ENCODE results near the gene OR6X1. TPM values are rescaled to one million over a fixed set of nuclear protein-coding genes. Genes with fewer than 3 reads are reported as not detected.

The OR6X1 gene
- total and polyA plus RNA-seq, 9 of the 15 experiments (the other 6 are each of a cell fraction or from before 2014, with no cell fraction given) = not detected

DNA sequence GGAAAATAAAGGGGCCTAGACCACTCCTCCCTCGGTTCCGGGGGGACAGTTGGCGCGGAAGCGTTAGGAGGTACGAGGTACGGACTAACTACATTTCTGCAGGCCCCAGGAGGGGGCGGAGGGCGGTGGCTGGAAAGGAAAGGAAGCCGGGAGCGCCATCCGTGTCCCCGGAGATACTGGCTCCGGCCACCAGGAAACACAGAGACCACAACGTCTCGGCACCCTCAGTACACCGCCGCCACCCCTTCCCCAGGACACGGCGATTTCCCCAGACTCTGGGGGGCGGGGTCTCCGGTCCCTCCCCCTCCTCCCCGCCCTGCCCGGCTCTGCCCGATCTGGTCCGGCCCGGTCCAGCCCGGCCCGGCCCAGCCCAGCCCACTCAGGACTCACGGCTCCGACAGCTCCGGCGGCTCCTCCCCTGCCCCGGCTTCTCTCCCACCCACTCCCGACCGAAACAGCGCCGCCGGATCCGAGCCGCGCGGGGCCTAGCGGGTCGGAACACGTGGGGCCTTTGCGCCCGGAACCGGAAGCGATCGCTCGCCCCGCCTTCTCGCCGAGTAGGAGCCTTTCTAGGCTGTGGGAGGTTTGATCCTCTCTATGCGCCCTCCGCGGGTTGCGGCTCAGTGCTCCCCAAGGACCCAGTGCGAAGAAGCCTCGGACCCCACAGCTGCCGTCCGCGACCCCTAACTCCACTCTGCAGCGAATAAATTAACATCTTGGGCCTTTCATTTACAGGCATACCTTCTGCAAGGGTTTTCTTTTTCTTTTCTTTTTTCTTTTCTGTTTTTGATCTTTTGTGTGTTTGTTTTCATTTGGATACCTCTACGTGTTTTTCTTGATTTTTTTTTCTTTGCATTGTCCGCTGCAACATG lies 12.9 kb downstream of the OR6X1 start, which contains the start of gene ZNF202 (continued):
- TF ChIP-seq ZNF197 (CRISPR knock-in tag; IDR thresholded peaks at IDR 0.05; ENCODE audit: low read depth) (no peak), MYC (IDR thresholded peaks at IDR 0.05; ENCODE audit: low read depth, low read length) (peak; percentile 99), MYC (CRISPR knock-in tag; IDR thresholded peaks at IDR 0.05; ENCODE audit: borderline replicate concordance, low read depth) (peak; percentile 95; the same call in 1 of the 2 replicates), L3MBTL2 (IDR thresholded peaks at IDR 0.05) (peak; percentile 60), GATA2 (CRISPR knock-in tag; IDR thresholded peaks at IDR 0.05) (no peak), SIRT6 (IDR thresholded peaks at IDR 0.05; ENCODE audit: low read depth, low read length) (no peak), SOX6 (IDR thresholded peaks at IDR 0.05) (no peak), USF1 (CRISPR knock-in tag; IDR thresholded peaks at IDR 0.05) (peak; percentile 91), MTF1 (CRISPR knock-in tag; IDR thresholded peaks at IDR 0.05; ENCODE audit: borderline replicate concordance) (no peak), KLF1 (tag; IDR thresholded peaks at IDR 0.05) (no peak), KLF10 (CRISPR knock-in tag; IDR thresholded peaks at IDR 0.05) (no peak), ZSCAN32 (CRISPR knock-in tag; IDR thresholded peaks at IDR 0.05) (no peak), SIX5 (IDR thresholded peaks at IDR 0.05; ENCODE audit: borderline replicate concordance in 1 of 2, insufficient read depth in 1 of 2, low read depth in 1 of 2, low read length in 2 of 2) (0 out of 4 replicates have a peak, but pooled peaks have one; percentile 11 to 13), NR3C1 (CRISPR knock-in tag; IDR thresholded peaks at IDR 0.05) (no peak), MTA2 (IDR thresholded peaks at IDR 0.05; ENCODE audit: low read depth) (peak; percentile 21; the same call in 1 of the 2 replicates), MCM2 (IDR thresholded peaks at IDR 0.05; ENCODE audit: low read depth) (no peak), SAFB2 (IDR thresholded peaks at IDR 0.05; ENCODE audit: borderline replicate concordance, low read depth, low read length, severe bottlenecking) (no peak), PRMT5 (CRISPR knock-in tag; IDR thresholded peaks at IDR 0.05) (no peak), POLR3A (IDR thresholded peaks at IDR 0.05; ENCODE audit: borderline replicate concordance, extremely low read depth, insufficient read depth, insufficient read length) (no peak), NCOA1 (IDR thresholded peaks at IDR 0.05; ENCODE audit: low read depth) (peak; percentile 63)
- TF ChIP-seq, protein P1, sequence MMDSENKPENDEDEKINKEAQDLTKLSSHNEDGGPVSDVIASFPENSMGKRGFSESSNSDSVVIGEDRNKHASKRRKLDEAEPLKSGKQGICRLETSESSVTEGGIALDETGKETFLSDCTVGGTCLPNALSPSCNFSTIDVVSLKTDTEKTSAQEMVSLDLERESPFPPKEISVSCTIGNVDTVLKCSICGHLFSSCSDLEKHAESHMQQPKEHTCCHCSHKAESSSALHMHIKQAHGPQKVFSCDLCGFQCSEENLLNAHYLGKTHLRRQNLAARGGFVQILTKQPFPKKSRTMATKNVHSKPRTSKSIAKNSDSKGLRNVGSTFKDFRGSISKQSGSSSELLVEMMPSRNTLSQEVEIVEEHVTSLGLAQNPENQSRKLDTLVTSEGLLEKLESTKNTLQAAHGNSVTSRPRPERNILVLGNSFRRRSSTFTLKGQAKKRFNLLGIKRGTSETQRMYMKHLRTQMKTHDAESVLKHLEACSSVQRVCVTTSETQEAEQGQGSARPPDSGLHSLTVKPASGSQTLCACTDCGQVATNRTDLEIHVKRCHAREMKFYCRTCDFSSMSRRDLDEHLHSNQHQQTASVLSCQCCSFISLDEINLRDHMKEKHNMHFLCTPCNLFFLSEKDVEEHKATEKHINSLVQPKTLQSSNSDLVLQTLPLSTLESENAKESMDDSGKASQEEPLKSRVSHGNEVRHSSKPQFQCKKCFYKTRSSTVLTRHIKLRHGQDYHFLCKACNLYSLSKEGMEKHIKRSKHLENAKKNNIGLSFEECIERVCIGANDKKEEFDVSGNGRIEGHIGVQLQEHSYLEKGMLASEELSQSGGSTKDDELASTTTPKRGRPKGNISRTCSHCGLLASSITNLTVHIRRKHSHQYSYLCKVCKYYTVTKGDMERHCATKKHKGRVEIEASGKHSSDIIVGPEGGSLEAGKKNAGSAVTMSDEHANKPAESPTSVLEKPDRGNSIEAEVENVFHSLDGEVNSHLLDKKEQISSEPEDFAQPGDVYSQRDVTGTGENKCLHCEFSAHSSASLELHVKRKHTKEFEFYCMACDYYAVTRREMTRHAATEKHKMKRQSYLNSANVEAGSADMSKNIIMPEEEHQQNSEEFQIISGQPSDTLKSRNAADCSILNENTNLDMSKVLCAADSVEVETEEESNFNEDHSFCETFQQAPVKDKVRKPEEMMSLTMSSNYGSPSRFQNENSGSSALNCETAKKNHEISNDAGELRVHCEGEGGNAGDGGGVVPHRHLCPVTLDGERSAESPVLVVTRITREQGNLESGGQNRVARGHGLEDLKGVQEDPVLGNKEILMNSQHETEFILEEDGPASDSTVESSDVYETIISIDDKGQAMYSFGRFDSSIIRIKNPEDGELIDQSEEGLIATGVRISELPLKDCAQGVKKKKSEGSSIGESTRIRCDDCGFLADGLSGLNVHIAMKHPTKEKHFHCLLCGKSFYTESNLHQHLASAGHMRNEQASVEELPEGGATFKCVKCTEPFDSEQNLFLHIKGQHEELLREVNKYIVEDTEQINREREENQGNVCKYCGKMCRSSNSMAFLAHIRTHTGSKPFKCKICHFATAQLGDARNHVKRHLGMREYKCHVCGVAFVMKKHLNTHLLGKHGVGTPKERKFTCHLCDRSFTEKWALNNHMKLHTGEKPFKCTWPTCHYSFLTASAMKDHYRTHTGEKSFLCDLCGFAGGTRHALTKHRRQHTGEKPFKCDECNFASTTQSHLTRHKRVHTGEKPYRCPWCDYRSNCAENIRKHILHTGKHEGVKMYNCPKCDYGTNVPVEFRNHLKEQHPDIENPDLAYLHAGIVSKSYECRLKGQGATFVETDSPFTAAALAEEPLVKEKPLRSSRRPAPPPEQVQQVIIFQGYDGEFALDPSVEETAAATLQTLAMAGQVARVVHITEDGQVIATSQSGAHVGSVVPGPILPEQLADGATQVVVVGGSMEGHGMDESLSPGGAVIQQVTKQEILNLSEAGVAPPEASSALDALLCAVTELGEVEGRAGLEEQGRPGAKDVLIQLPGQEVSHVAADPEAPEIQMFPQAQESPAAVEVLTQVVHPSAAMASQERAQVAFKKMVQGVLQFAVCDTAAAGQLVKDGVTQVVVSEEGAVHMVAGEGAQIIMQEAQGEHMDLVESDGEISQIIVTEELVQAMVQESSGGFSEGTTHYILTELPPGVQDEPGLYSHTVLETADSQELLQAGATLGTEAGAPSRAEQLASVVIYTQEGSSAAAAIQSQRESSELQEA (IDR thresholded peaks at IDR 0.05; ENCODE audit: low read depth) = no peak

Data from K562 (cell line).